DOHH2 (cell line): ENCODE results near the gene SAV1.

Source experiments
- EZH2phosphoT487 ChIP-seq: fragments of 200-600 bp; sonication (generic); IDR thresholded peaks from 2 replicates; pipeline ENCODE4 v1.6.1; 2017; ENCODE audit warnings: borderline replicate concordance, mild to moderate bottlenecking, antibody characterized with exemption, low read length, moderate library complexity, mixed read lengths
- TF ChIP-seq, protein P1 (sequence below): fragments of 200-600 bp; sonication (generic); IDR thresholded peaks from one replicate; pipeline ENCODE4 v1.5.1; 2014; ENCODE audit warnings: antibody characterized with exemption, mild to moderate bottlenecking, low read depth, low read length; ENCODE audit not compliant: poor library complexity, severe bottlenecking

DNA sequence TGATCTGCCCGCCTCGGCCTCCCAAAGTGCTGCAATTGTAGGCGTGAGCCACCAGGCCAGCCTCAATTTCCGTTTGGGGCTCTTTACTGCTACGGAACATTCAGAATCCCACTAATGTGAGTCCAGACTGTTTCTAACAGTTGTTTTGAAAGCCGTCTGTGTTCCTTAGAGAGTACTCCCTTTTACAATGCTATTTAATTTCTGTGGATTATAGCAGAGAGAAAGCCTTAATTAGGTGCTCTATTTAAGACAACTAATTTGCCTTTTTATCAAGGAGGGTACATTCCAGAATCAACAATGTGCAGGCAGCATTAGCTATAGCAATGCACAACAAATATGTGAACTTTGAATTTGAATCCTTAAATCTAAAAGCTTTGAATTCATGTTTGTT is 2.8 kb upstream of the SAV1 start:
- TF ChIP-seq, protein P1, sequence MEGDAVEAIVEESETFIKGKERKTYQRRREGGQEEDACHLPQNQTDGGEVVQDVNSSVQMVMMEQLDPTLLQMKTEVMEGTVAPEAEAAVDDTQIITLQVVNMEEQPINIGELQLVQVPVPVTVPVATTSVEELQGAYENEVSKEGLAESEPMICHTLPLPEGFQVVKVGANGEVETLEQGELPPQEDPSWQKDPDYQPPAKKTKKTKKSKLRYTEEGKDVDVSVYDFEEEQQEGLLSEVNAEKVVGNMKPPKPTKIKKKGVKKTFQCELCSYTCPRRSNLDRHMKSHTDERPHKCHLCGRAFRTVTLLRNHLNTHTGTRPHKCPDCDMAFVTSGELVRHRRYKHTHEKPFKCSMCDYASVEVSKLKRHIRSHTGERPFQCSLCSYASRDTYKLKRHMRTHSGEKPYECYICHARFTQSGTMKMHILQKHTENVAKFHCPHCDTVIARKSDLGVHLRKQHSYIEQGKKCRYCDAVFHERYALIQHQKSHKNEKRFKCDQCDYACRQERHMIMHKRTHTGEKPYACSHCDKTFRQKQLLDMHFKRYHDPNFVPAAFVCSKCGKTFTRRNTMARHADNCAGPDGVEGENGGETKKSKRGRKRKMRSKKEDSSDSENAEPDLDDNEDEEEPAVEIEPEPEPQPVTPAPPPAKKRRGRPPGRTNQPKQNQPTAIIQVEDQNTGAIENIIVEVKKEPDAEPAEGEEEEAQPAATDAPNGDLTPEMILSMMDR, result no peak
- no peak for TF ChIP-seq EZH2phosphoT487
